T-cell (primary cell): Measurements from ENCODE around the gene PI4KB. TPM values are rescaled to one million over a fixed set of nuclear protein-coding genes. Genes with fewer than 3 reads are reported as not detected.
A peak's percentile ranks its signal among the peaks of the same experiment; 100 is the strongest.

Source experiments
- ATAC-seq, 4 experiments: fragments of 200-7000 bp in 3 of 4; fragments of 150-1000 bp in 1 of 4; cut with Tn5 transposase; replicated peaks in 1 of 4; 1 replicate in 3 of 4; 2 replicates in 1 of 4; pipeline ENCODE4 v1.10.0; 2021; ENCODE audit warnings: moderate library complexity in 3 of 4, mild to moderate bottlenecking in 2 of 4, moderate number of reproducible peaks in 1 of 4
- CTCF ChIA-PET, 2 donors: fragments of 300-600 bp; sonication (Branson Sonifier 250); formaldehyde crosslinking; loops; one replicate each; lab custom pipeline; 2022; ENCODE audit warnings: antibody characterized with exemption in 2 of 2; lab: Charles Lee
- POLR2A ChIA-PET, 2 donors: fragments of 300-600 bp; sonication (Branson Sonifier 250); formaldehyde crosslinking; loops; one replicate each; lab custom pipeline; 2022; ENCODE audit warnings: antibody characterized with exemption in 2 of 2; lab: Charles Lee
- DNase-seq, 35 experiments: peaks; one replicate each; pipeline versions ENCODE4 v3.0.0 to v3.0.0-alpha.2; 2013 to 2023
- H3K27ac ChIP-seq: one replicate; pipeline ENCODE4 v1.5.1; 2013; ENCODE audit warnings: low read length
- H3K27me3 ChIP-seq, 2 experiments: replicated peaks in 1 of 2; 1 replicate in 1 of 2; 2 replicates in 1 of 2; pipeline versions ENCODE4 v1.6.1 to v1.7.0; 2013; ENCODE audit warnings: low read length in 1 of 2, mixed read lengths in 1 of 2; ENCODE audit not compliant: control insufficient read depth in 2 of 2, insufficient read depth in 2 of 2; ENCODE audit errors: extremely low read depth in 1 of 2
- H3K36me3 ChIP-seq, 2 donors: 1 replicate in 1 of 2; 2 replicates in 1 of 2; pipeline versions ENCODE4 v1.6.1 to v1.7.0; 2013; ENCODE audit warnings: low read length in 1 of 2; ENCODE audit not compliant: control insufficient read depth in 2 of 2, insufficient read depth in 1 of 2; ENCODE audit errors: extremely low read depth in 1 of 2
- H3K4me1 ChIP-seq, 2 experiments: 1 replicate in 1 of 2; 2 replicates in 1 of 2; pipeline versions ENCODE4 v1.6.1 to v1.7.0; 2013; ENCODE audit warnings: low read length in 2 of 2, mixed read lengths in 1 of 2; ENCODE audit not compliant: insufficient read depth in 2 of 2, control insufficient read depth in 1 of 2; ENCODE audit errors: extremely low read depth in 1 of 2
- H3K4me3 ChIP-seq, 2 donors: 1 replicate in 1 of 2; 2 replicates in 1 of 2; pipeline versions ENCODE4 v1.5.1 to v1.7.0; 2013; ENCODE audit warnings: mild to moderate bottlenecking in 2 of 2, low read length in 1 of 2, moderate library complexity in 1 of 2; ENCODE audit not compliant: control insufficient read depth in 1 of 2; ENCODE audit errors: extremely low read depth in 1 of 2
- H3K9me3 ChIP-seq: 2 replicates; pipeline ENCODE4 v1.7.0; 2013
- H3K27ac Mint-ChIP-seq, 2 donors: one replicate each; pipeline ENCODE4 v1.8.0; 2020 to 2021; ENCODE audit warnings: mild to moderate bottlenecking in 2 of 2, mixed read lengths in 2 of 2
- H3K27me3 Mint-ChIP-seq, 2 donors: one replicate each; pipeline ENCODE4 v1.8.0; 2021 to 2022; ENCODE audit warnings: mixed read lengths in 2 of 2
- H3K36me3 Mint-ChIP-seq: one replicate; pipeline ENCODE4 v1.8.0; 2021; ENCODE audit warnings: mixed read lengths
- H3K4me1 Mint-ChIP-seq, 3 donors: one replicate each; pipeline ENCODE4 v1.8.0; 2020 to 2022; ENCODE audit warnings: mixed read lengths in 3 of 3, mild to moderate bottlenecking in 1 of 3
- H3K4me3 Mint-ChIP-seq, 3 donors: one replicate each; pipeline ENCODE4 v1.8.0; 2020 to 2022; ENCODE audit warnings: mild to moderate bottlenecking in 3 of 3, mixed read lengths in 3 of 3, moderate library complexity in 3 of 3
- H3K9me3 Mint-ChIP-seq, 3 donors: one replicate each; pipeline ENCODE4 v1.8.0; 2020 to 2022; ENCODE audit warnings: mixed read lengths in 3 of 3
- WGBS: methylation state at CpG from one replicate; pipeline ENCODE4 v1.1.5; 2013; ENCODE audit warnings: missing lambda C conversion rate; ENCODE audit not compliant: insufficient coverage; 5-methylcytosine and 5-hydroxymethylcytosine counted together
- total RNA-seq, 35 experiments: library from RNA in 6 of 35; stranded (reverse) in 6 of 35; fragments of 120-200 nt in 1 of 35; gene quantifications; one replicate each; pipeline versions ENCODE4 v1.2.1 to v1.2.4 and lab custom pipeline; 2013 to 2026

The PI4KB gene
- total RNA-seq, 5 donors from 2014 or later (not counting 1 experiment from before 2014, with no cell fraction given), result 64.9 to 96.9 (median 75.4) TPM

DNA sequence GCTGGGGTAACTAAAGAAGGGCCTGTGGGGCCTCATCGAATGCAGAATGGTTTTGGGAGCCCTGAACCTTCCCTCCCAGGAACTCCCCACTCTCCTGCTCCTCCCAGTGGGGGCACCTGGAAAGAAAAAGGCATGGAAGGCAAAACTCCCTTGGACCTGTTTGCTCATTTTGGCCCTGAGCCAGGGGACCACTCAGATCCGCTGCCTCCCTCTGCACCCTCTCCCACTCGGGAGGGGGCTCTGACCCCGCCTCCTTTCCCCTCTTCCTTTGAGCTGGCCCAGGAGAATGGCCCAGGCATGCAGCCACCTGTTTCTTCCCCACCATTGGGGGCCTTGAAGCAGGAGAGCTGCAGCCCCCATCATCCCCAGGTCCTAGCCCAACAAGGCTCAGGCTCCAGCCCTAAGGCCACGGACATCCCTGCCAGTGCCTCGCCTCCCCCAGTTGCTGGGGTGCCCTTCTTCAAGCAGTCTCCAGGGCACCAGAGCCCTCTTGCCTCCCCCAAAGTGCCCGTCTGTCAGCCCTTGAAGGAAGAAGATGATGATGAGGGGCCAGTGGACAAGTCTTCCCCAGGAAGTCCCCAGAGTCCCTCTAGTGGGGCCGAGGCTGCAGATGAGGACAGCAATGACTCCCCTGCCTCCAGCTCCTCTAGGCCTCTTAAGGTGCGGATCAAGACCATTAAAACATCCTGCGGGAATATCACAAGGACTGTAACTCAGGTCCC lies 40.4 kb downstream of the PI4KB start:
- no peak overlapping the region for H3K4me3 Mint-ChIP-seq
- DNase-seq (no peak), ATAC-seq (no peak)
- peak overlapping the region; percentile 11 to 49 for H3K27ac Mint-ChIP-seq
- Histone ChIP-seq H3K4me1 (peaks cover 2 to 39% of the 10 kb centered on the region in 2 experiments), H3K27ac (no peak overlapping the region), H3K27me3 (no peaks in the 10 kb centered on the region), H3K4me3 (no peak overlapping the region), H3K9me3 (no peaks in the 10 kb centered on the region), H3K36me3 (peaks cover 27 to 57% of the 10 kb centered on the region in 2 donors)
- peaks cover 21% of the 10 kb centered on the region for H3K36me3 Mint-ChIP-seq
- H3K27me3 Mint-ChIP-seq, result no peaks in the 10 kb centered on the region
- ChIA-PET CTCF (interaction anchor here in 1 of 2 donors (0.6 kb wide), 1 partner anchor 112 kb away, joined by 3 read pairs; the partner anchor contains the start of gene PSMB4), POLR2A (no interaction called here)
- WGBS, result 90% methylated on average over 7 of the region's 10 CpGs
- no peaks in the 10 kb centered on the region for H3K9me3 Mint-ChIP-seq
- H3K4me1 Mint-ChIP-seq, result peaks cover 37 to 41% (median 39%) of the 10 kb centered on the region in 3 donors

DNA sequence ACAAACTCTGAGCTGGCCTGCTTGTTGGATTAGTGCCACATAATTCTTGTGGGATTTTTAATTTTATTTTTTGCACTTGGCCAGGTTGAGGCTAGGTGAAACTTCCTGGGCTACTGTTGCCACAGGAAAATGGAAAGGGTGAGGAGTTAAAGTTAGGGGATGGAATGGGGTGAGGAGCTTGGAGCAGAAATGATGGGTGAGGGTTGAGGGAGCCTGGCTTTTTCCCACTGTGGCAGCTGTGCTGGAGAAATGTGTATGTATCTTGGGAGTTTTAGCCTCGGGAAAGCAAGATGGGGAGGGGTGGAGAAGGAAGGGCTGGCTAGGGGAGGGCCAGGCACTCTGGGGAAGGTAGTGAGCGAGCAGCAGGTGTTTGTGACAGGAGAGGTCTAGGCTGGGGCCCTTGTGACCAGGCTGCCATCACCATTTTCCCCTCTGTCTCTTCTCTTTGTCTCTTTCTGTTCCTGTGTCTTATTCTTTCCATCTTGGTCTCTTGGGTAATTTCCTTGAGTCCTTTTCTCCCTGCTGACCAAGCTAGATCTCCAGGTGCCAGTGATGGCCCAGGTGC lies 43.1 kb downstream of the PI4KB start:
- H3K4me1 ChIP-seq, result peaks cover 2 to 42% of the 10 kb centered on the region in 2 experiments
- H3K27ac ChIP-seq, result peak overlapping the region; percentile 10
- Mint-ChIP-seq H3K27ac (peak overlapping the region; percentile 91 to 92), H3K36me3 (peaks cover 17% of the 10 kb centered on the region), H3K4me1 (peaks cover 36 to 47% (median 36%) of the 10 kb centered on the region in 3 donors), H3K4me3 (peak overlapping the region; percentile 91 to 98 (median 97)), H3K27me3 (no peaks in the 10 kb centered on the region), H3K9me3 (no peaks in the 10 kb centered on the region)
- CTCF ChIA-PET, result interaction anchor here (0.8 to 0.9 kb wide), 2 partner anchors 57 kb away, joined by 3 to 4 read pairs; no protein-coding TSS in a partner anchor
- H3K27me3 ChIP-seq, result no peaks in the 10 kb centered on the region
- H3K9me3 ChIP-seq, result no peaks in the 10 kb centered on the region
- H3K4me3 ChIP-seq, result no peak overlapping the region
- POLR2A ChIA-PET, result no interaction called here
- H3K36me3 ChIP-seq, result peaks cover 16 to 32% of the 10 kb centered on the region in 2 donors
- WGBS, result 90% methylated on average over 2 of the region's 2 CpGs
- DNase-seq, result no peak
- no peak for ATAC-seq

DNA sequence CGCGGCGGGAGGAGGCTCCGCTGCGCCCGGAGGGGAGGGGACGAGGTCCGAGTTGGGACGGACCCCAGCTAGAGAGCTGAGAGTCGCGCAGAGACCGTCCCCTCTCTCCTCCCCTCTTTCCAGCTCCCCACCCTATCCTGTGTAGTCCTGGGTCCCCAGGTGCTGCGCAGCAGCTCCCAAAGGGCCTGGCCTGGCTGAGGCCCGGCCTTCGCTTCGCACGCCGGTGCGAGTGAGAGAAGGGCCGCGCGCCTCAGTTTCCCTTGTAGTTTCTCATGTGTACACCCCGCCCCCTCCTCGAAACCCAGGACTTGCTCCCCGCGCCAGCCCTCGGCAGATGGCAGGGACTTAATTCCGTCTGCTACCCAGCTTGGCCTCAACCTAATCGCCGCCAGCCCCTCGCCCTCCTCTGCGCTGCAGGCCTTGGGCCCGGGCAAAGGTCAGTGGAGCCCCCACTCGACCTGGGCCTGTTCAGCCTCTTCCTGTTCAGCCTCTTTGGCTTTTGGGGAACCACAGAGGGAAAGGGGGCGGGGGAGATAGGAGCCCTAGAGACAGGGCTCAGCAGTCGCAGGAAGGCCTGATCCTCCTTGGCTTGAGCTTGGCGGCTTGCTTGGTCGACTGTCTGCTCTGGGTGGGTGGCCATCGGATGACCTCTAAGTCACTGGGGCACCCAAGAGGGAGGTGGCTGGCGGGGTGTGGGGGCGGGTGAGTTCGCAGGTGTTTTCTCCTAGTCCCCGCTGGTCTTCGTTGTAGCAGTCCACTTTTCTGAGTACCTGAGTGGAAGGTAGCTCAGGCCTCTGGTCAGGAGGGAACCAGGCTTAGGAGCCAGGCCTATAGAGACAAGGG lies 44.1 kb downstream of the PI4KB start:
- no peak for ATAC-seq
- H3K9me3 ChIP-seq, result no peaks in the 10 kb centered on the region
- peak in 15 of 35 experiments; percentile 5 to 45 (median 15) for DNase-seq
- H3K27me3 ChIP-seq, result no peaks in the 10 kb centered on the region
- H3K9me3 Mint-ChIP-seq, result no peaks in the 10 kb centered on the region
- H3K36me3 Mint-ChIP-seq, result peaks cover 9% of the 10 kb centered on the region
- H3K27ac ChIP-seq, result peak overlapping the region; percentile 95
- H3K27me3 Mint-ChIP-seq, result no peaks in the 10 kb centered on the region
- H3K36me3 ChIP-seq, result peaks cover 16 to 22% of the 10 kb centered on the region in 2 donors
- CTCF ChIA-PET, result interaction anchor here (0.8 to 0.9 kb wide), 2 partner anchors 58 kb away, joined by 3 to 4 read pairs; no protein-coding TSS in a partner anchor
- H3K4me1 ChIP-seq, result peaks cover 2 to 33% of the 10 kb centered on the region in 2 experiments
- H3K4me1 Mint-ChIP-seq, result peaks cover 27 to 41% (median 29%) of the 10 kb centered on the region in 3 donors
- peak overlapping the region; percentile 91 to 98 (median 97) for H3K4me3 Mint-ChIP-seq
- H3K4me3 ChIP-seq, result peak overlapping the region; percentile 74 to 93
- WGBS, result 6% methylated on average over 31 of the region's 44 CpGs
- POLR2A ChIA-PET, result interaction anchor here in 1 of 2 donors (0.8 kb wide), 1 partner anchor 38 kb away, joined by 3 read pairs; no protein-coding TSS in a partner anchor
- H3K27ac Mint-ChIP-seq, result peak overlapping the region; percentile 91 to 92

DNA sequence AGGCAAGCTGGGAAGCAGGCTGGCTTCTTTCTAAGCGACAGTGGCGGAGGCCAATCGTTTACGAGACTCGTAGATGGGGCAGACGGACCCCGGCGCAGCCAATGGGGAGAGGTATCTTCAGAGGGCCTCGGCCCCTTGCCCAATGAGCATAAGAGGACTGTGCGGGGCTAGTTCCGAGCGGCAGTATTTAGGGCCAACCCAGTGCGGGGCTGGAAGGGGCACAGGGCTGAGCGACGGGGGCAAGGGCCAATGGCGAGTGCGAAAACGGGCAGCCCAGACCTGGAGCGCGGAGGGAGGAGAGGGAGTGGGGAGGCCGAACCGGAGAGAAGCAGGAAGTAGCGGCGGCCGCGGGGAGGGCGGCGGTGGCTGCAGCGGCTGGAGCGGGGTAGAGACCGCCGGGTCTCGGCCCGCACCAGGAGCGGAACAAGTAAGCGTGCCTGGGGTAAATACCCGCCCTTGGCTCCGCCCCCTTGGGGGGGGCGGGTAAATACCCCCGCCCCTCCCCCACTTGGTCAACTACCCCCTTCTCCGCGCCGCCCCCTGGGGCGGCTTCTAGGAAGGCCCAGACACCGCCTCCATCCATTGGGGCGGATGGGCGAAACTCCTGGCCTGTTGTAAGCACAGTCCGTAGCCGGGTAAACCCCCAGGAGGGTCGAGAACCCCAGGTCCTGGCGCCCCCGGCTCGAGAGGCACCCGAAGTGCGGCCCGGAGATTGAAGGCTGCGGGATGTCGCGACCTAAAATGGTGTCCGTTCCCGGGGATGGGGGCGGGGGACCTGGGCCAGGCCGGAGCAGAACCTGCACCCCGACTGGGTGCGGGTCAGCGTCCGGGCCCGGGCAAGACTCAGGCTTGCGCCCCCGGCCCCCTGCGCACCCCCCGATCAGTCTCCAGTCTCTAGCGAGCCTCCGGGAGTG lies 45.0 kb downstream of the PI4KB start, which contains the start of gene ZNF687:
ZNF687 (plus strand) TSS at position 331 of the 914 bp plus-strand sequence. CDS start 3,993 bp downstream, outside the sequence.
- Histone ChIP-seq H3K4me1 (peaks cover 2 to 33% of the 10 kb centered on the region in 2 experiments), H3K9me3 (no peaks in the 10 kb centered on the region), H3K27me3 (no peaks in the 10 kb centered on the region), H3K36me3 (peaks cover 7 to 13% of the 10 kb centered on the region in 2 donors), H3K4me3 (peak within 1 kb of the TSS; percentile 74 to 93), H3K27ac (peak within 1 kb of the TSS; percentile 95)
- peak; percentile 96 to 100 (median 99) for DNase-seq
- no peaks in the 10 kb centered on the region for H3K9me3 Mint-ChIP-seq
- H3K36me3 Mint-ChIP-seq, result peaks cover 9% of the 10 kb centered on the region
- H3K27ac Mint-ChIP-seq, result peak within 1 kb of the TSS; percentile 94 to 95
- no peaks in the 10 kb centered on the region for H3K27me3 Mint-ChIP-seq
- POLR2A ChIA-PET, result interaction anchor here in 1 of 2 donors (0.6 to 1.1 kb wide), 5 partner anchors 15 to 126 kb away, joined by 3 to 8 read pairs (median 3); partner anchors contain the start of genes TNFAIP8L2 and VPS72
- CTCF ChIA-PET, result interaction anchor here in 1 of 2 donors (0.6 to 1.6 kb wide), 9 partner anchors 19 to 229 kb away, joined by 3 to 22 read pairs (median 5); partner anchors contain the start of genes CGN, PI4KB and PSMD4
- peak within 1 kb of the TSS; percentile 91 to 98 (median 97) for H3K4me3 Mint-ChIP-seq
- under 1% methylated on average over 67 of the region's 74 CpGs for WGBS
- peaks cover 29 to 41% (median 33%) of the 10 kb centered on the region in 3 donors for H3K4me1 Mint-ChIP-seq
- peak; percentile 87 to 89 (median 88) for ATAC-seq
